C4-2B (cell line): Measurements from ENCODE around the gene KDELR3.

ENCODE experiments used
- CTCF ChIP-seq: fragments of 450-650 bp; conservative IDR thresholded peaks from 2 replicates; pipeline ENCODE4 v1.5.1; 2017; ENCODE audit warnings: mild to moderate bottlenecking
- ZFX ChIP-seq: fragments of 450-650 bp; IDR thresholded peaks from 2 replicates; pipeline ENCODE4 v1.6.1; 2017

DNA sequence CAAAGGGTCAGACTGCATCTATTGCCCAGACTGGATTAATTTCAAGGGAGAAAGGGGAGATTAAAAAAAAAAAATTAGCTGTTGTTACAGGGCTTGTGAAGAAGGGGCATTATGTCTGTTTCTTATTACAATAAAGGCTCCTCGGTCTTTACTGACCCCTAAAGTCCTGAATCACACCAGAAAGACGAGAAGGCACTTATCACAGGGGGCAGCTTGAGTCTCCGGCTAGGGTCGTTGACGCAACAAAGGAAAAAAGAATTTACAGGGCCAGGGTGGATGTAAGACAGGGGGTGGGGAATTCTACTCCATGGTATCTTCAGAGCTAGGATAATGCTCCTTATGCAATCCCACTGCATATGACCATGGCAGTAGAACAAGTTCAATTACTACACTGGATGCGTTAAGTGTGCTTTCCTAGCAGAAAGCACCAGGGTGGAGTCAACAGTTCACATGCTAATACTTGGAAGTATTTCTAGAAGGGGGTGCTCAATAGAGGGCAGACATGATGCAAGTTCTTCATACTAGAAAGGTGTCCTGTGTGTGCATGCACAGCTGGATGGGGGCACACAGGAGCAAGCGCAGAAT is 21.8 kb downstream of the KDELR3 start:
- TF ChIP-seq CTCF: no peak
- TF ChIP-seq ZFX: no peak
